Right lung (tissue), 5 donors: ENCODE measurements around the gene SDK1. TPM values are rescaled to one million over a fixed set of nuclear protein-coding genes. Genes with fewer than 3 reads are reported as not detected.

Source experiments
- DNase-seq, 2 donors: peaks; one replicate each; pipeline ENCODE4 v3.0.0-alpha.2; 2013
- polyA plus RNA-seq, 5 donors: library from polyadenylated mRNA; unstranded; fragments of 120-200 nt; gene quantifications; one replicate each; pipeline versions ENCODE4 v1.2.1 to v1.2.3, GENCODE V29; 2013; ENCODE audit warnings: inconsistent platforms in 1 of 5, low replicate concordance in 1 of 5; ENCODE audit not compliant: insufficient read length in 5 of 5, insufficient read depth in 1 of 5

SDK1 gene
- polyA plus RNA-seq, 5 donors = 8.1 to 19.5 (median 9.5) TPM

GRCh38 chr7:4175346-4175973 lies 874.4 kb downstream of the SDK1 start:
- no peak for DNase-seq

- DNase-seq = no peak
Measured at GRCh38 chr7:4177001-4177400, 875.9 kb downstream of the SDK1 start.

- DNase-seq = no peak
Measured at GRCh38 chr7:4178416-4178815, 877.4 kb downstream of the SDK1 start.

DNA sequence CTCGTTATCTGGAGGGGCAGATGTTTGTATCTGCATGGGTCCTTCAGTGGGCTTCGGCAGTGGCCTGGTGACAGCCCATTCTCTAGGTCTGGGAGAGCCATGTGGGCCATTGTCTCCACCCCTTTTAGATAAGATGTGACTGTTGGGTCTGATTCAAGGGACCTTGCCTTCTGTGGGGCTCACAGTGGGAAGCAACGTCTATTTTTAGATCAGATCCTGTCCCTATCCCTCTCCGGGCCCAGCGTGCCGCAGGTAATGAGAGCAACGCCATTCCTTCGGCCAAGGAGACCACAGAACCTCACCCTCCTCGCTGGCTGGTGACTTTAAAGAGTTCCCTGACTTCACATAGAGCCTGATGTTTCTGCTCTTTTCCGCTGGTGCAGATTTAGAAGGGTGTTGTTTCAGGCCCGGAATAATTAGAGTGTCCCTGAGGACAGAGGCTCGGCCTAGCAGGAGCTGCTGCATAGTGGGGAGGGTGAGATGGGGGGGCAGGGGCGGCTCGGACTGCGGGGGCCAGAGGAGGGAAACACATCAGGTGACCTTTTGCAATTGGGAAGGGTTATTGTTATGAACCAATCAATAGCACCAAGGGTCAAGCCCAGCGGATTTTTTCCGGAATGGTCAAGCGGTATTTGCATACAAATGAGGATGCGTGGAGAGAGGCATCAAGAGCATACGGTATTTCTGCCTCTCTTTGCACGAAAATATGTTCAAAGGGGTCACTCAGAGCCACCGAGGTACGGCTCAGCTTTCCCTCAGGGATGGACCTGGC lies 878.0 kb downstream of the SDK1 start:
- DNase-seq = no peak

DNA sequence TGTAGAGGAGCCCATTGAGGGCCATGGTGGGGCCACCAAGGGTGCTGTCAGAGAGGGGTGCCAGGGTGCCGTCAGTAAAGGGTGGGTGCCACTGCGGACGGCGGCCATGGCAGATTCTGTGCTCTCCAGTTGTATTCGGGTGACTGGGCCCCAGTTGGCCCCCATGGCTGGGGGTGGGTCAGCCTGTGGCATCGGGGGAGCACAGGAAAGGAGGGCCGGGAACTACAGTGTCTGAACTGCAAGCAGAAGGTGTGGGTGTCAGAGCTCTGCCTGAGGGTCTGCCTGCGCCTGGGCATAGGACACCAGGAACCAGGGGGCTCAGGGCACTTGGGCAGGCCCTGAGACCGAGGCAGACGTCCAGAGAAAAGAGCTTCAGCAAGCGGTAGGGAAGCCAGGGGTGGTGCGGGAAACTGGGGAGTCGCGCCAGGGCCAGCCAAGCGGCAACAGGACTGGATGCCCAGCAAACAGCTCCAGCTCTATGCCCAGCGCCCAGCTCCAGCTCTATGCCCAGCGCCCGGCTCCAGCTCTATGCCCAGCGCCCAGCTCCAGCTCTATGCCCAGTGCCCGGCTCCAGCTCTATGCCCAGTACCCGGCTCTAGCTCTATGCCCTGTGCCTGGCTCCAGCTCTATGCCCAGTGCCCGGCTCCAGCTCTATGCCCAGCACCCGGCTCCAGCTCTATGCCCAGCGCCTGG lies 878.8 kb downstream of the SDK1 start:
- no peak for DNase-seq

DNA sequence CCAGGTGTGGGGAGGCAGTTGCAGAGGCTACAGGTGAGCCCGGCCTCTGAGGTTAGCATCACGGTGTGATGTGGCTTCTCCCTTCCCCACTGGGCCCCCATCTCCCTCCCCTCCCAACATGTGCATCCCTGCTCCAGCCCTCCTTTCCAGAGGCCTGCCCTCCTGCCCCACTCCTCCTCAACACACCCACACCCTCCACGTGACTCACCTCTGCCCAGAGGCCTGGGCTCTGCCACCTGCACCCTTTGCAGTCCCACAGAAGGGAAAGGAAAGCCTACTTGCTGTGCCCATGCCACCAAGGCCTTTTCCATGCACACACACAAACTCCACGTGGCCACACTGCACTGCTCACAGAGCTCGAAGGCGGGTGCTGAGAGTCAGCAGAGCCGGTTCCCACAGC lies 880.4 kb downstream of the SDK1 start:
- DNase-seq = no peak

GRCh38 chr7:4182605-4183300 lies 881.7 kb downstream of the SDK1 start:
- no peak for DNase-seq

GRCh38 chr7:4184653-4185052 lies 883.6 kb downstream of the SDK1 start:
- no peak for DNase-seq

DNA sequence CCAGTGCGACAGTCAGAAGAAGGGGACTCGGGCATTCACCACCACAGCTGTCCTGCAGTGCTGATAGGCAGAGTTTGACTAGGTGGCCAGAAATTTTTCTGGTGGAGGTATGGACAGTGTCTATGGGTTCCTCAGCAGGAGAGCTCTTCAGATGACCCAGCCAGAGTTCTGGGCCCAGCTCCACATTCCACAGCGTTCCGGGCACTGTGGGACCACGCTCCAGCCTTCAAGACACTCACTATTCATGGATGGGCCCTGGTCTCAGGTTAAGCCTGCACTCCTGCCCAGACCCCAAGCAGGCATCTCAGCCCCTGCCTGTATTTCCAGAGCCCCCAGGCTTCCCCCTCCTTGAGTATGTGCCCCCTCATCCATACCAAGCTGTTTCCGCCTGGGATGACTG lies 884.1 kb downstream of the SDK1 start:
- no peak for DNase-seq

- no peak for DNase-seq
Measured at GRCh38 chr7:4185721-4186512, 884.9 kb downstream of the SDK1 start.

DNA sequence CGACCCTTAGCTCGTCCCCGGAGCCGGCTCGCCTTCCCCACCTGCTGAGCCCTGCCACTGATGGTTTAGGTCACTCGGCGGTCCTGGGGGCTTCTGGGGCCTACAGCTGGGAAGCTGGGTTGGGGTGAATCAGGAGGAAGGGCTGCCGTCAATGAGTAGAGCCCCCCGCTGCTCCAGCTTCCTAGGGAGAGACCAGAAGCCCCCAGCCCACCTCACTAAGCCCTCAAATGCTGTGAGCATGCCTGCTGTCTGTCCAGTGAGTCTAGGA lies 885.4 kb downstream of the SDK1 start:
- no peak for DNase-seq

DNA sequence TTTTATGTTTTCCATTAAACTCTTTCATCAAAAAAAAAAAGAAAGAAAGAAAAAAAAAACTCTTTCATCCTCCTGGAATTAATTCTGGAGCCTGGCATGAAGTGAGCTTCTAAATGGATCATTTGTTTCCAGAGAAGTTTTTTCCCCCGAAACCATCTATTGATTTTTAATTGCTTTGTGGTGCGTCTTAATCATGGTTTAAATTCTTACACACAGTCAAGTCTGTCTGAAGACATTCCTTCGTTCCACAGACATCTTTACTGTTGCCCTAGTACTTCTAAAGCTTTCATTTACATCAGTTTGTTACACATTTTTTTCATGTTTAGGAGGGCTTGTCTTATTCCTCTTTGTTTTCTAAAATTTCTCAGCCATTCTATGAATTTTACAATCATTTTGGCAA lies 887.6 kb downstream of the SDK1 start:
- DNase-seq = no peak

DNA sequence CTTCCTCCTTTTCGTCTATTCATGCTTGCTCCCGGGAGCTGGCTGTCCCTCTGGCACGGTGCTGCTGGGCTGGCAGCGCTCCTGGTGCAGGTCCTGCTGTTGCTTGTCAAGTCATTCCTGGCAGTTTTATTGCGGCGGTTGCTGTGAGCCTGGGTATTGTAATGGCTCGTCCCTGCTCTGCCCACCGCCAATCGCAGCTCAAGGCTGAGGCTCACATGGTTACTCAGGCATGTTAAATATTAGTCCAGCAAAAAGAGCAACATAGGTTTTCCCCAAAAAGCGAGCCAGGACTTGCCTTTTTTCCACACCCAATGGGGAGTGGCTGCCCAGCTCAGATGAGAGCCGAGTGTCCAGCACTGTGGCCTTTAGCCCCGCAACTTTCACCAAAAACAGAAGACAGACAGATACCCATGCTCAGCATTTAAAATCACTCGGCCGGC lies 888.1 kb downstream of the SDK1 start:
- peak; percentile 38 to 50 for DNase-seq

DNA sequence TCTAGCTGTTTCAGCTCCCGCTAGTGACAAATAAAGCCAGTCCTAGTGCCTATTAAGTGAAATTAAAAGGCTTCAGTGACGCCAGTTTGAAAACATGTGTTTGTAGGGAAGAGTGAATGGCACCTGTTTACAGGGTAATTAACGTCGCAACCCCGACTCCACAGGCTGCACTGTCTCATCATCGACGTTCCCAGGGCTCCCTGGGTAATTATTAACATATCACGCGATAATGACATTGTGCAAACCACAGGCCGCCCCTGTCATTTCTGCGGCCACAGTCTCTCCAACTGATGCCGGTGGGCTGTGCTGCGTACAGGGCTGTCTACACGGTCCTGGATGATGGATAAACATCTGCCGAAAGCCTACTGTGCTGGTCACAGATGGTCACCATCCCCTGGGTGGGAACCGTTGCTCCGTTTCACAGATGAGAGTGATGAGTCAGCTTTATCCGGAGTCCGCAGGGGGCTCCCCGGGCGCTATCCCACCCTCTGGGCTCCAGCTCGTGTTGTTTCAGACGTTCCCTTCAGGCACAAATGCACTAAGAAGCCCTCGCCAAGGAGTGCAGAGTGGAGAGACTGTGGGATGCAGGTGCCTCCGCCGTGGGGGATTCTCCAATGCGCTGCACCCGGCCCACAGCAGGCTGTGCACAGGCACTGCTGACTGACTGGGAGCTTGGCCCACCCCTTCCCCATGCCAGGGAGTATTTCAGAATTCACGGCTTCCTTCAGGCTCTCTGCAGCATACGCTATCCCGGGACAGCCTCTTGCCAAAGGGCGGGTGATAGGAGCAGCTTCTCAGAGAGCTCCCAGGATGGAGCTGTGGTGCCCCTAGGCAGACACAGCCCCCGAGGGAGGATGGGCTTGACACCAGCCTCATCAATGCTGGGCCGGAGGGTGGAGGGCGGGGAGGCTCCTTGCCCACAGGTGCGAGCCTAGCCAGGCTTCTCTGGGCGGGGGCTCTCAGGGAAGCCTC lies 889.2 kb downstream of the SDK1 start:
- DNase-seq = no peak

DNA sequence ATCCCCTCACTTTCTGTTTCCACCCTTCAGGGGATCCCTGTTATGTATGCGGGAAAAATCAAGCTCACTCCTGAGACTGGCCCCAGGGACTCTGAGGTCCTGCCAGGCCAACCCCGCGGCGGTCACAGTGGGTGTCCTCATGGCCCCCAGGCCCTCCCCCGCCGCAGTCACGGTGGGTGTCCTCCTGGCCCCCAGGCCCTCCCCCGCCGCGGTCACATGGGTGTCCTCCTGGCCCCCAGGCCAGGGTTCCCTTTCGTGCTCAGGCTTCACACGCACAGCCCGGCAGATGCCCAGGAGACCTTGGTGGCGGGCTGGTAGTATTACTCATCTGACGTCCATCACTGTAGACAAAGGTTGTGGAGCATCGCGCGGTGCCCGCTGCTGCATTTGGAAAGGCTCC lies 890.0 kb downstream of the SDK1 start:
- DNase-seq = no peak

- no peak for DNase-seq
Measured at GRCh38 chr7:4191525-4191924, 890.5 kb downstream of the SDK1 start.

GRCh38 chr7:4195660-4196059 lies 894.6 kb downstream of the SDK1 start:
- DNase-seq = no peak

DNA sequence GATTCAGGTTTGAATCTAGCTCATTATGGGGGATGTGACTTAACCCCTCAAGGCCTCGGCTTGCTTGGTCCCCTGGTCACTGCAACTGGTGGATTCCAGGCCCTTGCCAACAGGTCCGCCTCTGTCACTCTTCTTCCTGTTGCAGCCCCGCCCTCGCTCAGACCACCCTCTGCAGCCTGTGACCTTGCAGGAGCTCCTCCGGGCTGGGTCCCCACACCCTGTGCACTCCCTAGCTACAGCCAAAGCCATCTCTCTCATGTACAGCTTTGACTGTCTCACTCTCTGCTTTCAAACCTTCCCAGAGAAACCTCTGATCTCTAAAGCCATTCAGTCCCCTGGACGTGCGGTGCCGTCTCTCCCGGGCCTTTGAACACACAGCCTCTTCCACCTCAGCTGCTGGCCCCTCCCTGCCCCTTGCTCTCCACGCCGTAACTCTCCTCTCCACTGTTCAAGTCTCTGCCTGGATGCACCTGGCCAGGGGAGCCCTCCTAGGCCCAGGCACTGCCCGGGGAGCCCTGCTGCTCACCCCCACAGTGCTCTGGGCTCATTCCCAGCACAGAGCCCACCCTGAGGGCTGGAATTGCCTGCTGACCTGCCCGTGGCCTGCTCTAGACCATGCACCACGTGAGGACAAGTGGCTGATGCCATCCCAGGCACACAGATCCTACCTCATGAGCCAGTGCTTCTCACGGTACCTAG lies 895.2 kb downstream of the SDK1 start:
- no peak for DNase-seq

- DNase-seq = no peak
Measured at GRCh38 chr7:4198301-4198700, 897.2 kb downstream of the SDK1 start.

DNA sequence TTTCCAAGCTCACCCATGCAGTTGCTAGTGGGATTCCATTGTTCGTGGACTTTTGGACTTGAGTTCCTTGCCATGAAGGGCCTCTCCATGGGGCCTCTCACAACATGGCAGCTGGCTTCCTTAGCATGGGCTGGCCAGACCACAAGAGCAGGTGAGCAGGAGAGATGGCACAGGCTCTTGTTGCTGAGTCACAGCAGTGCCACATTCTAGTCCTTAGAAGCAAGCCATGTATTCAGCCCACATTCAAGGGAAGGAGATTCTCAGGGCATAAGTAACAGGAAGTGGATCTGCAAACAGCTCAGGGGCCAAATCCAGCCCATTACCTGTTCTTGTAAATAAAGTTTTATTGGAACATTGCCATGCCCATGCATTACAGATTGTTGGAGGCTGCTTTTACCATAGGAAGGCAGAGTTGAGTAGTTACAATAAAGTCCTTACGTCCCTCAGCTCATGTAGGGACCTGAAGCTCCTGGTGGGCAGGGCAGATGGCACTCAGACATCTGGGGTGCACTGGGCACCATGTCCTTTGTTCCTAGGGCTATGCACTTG lies 899.6 kb downstream of the SDK1 start:
- no peak for DNase-seq
